GM21423 (cell line): Measurements from ENCODE around the gene FCHSD2.
"Not testable (repeated sequence)": the region's sequence is repeated elsewhere in the genome, so short reads cannot be mapped to it uniquely, and the experiment has no call there.

Experiments used
- ATAC-seq: cut with Tn5 transposase; IDR thresholded peaks from one replicate; pipeline ENCODE4 v1.9.1; 2021; ENCODE audit warnings: mild to moderate bottlenecking, moderate library complexity; ENCODE audit not compliant: unreplicated experiment

FCHSD2 gene

GRCh38 chr11:72940417-72940816 lies 201.7 kb downstream of the FCHSD2 start:
- no peak for ATAC-seq

GRCh38 chr11:72939031-72939430 lies 203.1 kb downstream of the FCHSD2 start:
- no peak for ATAC-seq

GRCh38 chr11:72937439-72937838 lies 204.7 kb downstream of the FCHSD2 start:
- no peak for ATAC-seq

- no peak for ATAC-seq
Measured at GRCh38 chr11:72935700-72936099, 206.4 kb downstream of the FCHSD2 start.

GRCh38 chr11:72932132-72932570 lies 210.0 kb downstream of the FCHSD2 start:
- ATAC-seq, result no peak

GRCh38 chr11:72930008-72930407 lies 212.1 kb downstream of the FCHSD2 start:
- no peak for ATAC-seq

- ATAC-seq, result no peak
Measured at GRCh38 chr11:72929256-72929655, 212.9 kb downstream of the FCHSD2 start.

GRCh38 chr11:72927380-72927779 lies 214.7 kb downstream of the FCHSD2 start:
- ATAC-seq, result no peak

GRCh38 chr11:72926076-72926475 lies 216.0 kb downstream of the FCHSD2 start:
- no peak for ATAC-seq

GRCh38 chr11:72925656-72926055 lies 216.5 kb downstream of the FCHSD2 start:
- ATAC-seq, result no peak

- ATAC-seq, result no peak
Measured at GRCh38 chr11:72924568-72925190, 217.4 kb downstream of the FCHSD2 start.

- ATAC-seq, result no peak
Measured at GRCh38 chr11:72921028-72921716, 220.9 kb downstream of the FCHSD2 start.

- ATAC-seq, result no peak
Measured at GRCh38 chr11:72920001-72920400, 222.1 kb downstream of the FCHSD2 start.

- ATAC-seq, result no peak
Measured at GRCh38 chr11:72918851-72919250, 223.3 kb downstream of the FCHSD2 start.

GRCh38 chr11:72912253-72912652 lies 229.9 kb downstream of the FCHSD2 start:
- no peak for ATAC-seq

- not testable (repeated sequence) for ATAC-seq
Measured at GRCh38 chr11:72909558-72910388, 232.3 kb downstream of the FCHSD2 start.

GRCh38 chr11:72908032-72908676 lies 234.0 kb downstream of the FCHSD2 start:
- no peak for ATAC-seq

GRCh38 chr11:72904016-72904415 lies 238.1 kb downstream of the FCHSD2 start:
- no peak for ATAC-seq

GRCh38 chr11:72901374-72901773 lies 240.7 kb downstream of the FCHSD2 start:
- ATAC-seq, result no peak

GRCh38 chr11:72900013-72900412 lies 242.1 kb downstream of the FCHSD2 start:
- ATAC-seq, result no peak

GRCh38 chr11:72899238-72899637 lies 242.9 kb downstream of the FCHSD2 start:
- ATAC-seq, result no peak
